ENCODE measurements around the gene DAZAP1. TPM values are rescaled to one million over a fixed set of nuclear protein-coding genes. Genes with fewer than 3 reads are reported as not detected.
"Not testable (repeated sequence)": the region's sequence is repeated elsewhere in the genome, so short reads cannot be mapped to it uniquely, and the experiment has no call there.

Gene DAZAP1
- polyA plus RNA-seq, 4 donors: 77.5 to 89.8 (median 83.4) TPM

DNA sequence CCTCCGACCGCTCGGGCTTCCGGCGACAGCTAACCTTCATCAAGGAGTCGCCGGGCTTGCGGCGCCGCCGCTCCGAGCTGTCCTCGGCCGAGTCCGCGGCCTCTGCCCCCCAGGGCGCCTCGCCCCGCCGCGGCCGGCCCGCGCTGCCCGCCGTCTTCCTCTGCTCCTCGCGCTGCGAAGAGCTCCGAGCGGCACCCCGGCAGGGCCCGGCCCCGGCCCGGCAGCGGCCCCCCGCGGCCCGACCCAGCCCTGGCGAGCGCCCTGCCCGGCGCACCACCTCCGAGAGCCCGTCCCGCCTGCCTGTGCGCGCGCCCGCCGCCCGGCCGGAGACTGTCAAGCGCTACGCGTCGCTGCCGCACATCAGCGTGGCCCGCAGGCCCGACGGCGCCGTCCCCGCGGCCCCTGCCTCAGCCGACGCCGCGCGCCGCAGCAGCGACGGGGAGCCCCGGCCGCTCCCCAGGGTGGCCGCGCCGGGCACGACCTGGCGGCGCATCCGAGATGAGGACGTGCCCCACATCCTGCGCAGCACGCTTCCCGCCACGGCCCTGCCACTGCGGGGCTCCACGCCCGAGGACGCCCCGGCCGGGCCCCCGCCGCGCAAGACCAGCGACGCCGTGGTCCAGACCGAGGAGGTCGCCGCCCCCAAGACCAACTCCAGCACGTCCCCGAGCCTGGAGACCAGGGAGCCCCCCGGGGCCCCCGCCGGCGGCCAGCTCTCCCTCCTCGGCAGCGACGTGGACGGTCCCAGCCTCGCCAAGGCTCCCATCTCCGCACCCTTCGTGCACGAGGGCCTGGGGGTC is 62.1 kb downstream of the DAZAP1 start:
- DNase-seq (ENCODE audit: low read depth in 4 of 4, low spot score in 3 of 4): no peak

DNA sequence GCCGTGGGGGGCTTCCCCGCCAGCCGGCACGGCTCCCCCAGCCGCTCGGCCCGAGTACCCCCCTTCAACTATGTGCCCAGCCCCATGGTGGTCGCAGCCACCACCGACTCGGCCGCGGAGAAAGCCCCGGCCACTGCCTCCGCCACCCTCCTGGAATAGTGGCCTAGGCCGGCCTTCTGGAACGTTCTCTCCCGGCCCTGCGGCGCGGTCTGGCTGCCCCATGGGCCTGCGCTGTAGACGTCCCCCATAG is 62.6 kb downstream of the DAZAP1 start:
- DNase-seq (ENCODE audit: low read depth in 4 of 4, low spot score in 3 of 4): no peak

DNA sequence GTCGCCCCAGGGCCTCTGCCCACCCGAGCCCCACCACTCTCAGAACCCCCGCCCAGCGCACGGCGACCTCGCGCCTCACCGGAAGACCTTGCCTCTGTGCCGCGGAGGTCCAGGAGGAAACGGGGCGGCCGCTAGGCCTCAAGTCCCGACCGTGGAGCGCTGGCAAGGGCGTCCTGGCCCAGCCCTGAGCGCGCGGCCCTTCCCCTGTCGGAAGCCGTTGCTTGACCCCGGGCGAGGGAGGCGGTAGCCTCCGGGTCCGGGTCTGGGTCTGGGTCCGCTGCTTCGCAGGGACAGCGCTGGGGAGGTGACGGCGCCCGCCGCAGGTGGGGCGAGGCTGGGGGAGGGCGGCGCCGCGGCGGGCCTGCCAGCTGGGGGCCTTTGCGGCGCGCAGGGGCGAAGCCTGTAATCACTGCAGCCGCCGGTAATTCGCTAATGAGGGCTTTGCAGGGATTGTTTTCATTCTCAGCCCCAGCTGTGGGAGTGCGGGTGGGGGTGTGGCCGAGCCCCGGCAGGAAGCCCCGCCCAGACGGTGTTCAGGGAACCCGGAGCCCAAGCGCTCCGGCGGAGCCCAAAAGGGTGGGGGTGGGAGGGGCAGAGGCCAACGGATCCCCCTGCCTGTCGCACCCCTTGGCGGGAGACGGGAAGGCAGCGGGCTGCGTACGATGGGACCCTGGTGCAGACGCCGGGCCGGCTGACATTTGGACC is 63.1 kb downstream of the DAZAP1 start:
- DNase-seq (ENCODE audit: low read depth in 4 of 4, low spot score in 3 of 4): no peak

DNA sequence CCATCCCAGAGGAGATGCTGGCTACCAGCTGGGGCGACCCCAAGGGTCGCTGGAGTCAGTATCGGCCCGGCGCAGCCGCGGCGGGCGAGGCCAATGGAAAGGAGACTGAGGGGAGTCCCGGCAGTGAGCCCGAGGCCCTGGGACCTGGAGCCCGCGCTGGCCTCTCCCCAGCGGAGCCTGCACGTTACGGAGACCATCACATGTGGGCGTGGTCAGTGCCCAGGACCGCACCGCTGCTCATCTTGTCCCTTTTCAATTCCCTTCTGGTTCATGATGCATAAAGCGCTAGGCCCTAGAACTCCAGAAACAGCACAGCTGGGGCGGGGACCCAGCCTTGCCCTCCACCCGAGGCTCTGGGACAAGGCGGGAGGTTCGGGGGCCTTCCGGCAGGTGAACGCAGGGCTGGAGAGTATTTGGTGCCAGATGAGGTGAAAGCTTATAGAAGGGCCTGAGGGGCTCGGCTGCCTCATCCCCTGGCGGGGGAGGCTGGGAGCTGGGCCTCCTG is 63.7 kb downstream of the DAZAP1 start:
- DNase-seq (ENCODE audit: low read depth in 4 of 4, low spot score in 3 of 4): no peak

DNA sequence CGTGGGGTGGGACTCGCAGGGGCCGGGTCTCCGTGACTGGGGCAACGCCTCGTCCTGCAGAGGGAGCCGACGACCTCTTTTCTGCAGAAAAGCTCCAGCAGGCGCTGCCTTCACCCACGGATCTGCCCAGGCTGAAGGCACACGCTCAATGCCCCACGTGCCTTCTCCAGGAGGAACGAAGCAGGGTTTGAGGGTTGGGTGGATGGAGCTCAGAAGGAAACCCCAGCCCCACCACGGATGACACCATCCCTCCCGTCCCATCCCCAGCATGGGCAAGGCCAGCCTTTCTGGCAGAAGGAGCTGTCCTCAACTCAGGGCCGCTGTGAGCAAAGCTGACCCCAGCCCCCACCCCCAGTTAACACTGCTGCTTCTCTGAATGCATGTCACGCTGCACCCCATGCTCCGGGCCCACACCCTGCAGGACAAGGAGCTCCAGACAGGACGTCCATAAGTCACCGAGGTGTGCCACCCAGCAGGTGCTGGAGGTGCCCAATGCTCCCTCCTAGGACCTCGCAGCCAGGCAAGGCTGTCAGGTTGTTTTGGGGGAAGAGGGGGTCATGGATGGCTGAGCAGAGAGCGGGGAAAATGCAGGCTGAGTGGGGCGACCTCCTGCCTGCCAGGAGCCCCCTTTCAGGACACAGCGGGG is 64.3 kb downstream of the DAZAP1 start:
- DNase-seq (ENCODE audit: low read depth in 4 of 4, low spot score in 3 of 4): no peak

DNA sequence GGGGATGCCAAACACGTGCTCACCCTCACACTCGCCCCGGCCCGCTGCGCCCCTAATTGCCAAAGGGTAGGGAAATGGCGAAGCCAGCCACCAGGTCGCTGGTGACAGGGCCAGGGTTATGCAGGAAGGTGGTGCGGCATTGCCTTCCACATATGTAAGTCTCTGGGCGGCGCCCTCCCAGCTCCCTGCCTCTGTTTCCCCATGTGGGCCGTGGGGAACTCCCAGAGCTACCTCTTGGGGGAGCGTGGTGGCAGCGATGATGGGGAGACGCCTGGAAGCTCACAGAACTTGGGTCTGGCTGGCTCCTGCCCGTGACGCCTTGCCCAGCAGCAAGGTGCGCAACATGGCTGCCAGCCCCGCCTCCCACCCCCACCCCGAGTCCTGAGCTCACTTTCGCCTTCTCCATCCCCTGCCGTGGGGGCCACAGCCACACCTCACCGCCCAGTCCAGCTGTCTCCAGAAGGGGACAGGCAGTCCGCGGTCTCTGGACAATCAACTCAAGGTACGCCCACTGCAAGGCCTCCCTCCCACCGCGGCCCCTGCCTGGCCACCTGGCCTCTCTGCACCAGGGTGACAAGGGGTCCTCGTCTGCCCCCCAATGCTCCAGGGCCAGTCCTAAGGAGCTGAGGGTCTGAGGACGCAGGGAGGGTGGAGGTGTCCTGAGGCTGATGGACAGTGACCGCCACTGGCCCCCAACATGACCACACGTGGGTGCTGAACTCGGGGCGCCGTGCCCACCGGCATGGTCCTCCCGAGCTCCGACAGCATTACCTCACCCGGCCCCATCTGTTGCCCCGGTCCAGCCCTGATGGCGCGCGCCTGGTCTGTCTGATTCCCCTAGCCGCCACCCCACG is 65.1 kb downstream of the DAZAP1 start:
- DNase-seq (ENCODE audit: low read depth in 4 of 4, low spot score in 3 of 4): no peak

DNA sequence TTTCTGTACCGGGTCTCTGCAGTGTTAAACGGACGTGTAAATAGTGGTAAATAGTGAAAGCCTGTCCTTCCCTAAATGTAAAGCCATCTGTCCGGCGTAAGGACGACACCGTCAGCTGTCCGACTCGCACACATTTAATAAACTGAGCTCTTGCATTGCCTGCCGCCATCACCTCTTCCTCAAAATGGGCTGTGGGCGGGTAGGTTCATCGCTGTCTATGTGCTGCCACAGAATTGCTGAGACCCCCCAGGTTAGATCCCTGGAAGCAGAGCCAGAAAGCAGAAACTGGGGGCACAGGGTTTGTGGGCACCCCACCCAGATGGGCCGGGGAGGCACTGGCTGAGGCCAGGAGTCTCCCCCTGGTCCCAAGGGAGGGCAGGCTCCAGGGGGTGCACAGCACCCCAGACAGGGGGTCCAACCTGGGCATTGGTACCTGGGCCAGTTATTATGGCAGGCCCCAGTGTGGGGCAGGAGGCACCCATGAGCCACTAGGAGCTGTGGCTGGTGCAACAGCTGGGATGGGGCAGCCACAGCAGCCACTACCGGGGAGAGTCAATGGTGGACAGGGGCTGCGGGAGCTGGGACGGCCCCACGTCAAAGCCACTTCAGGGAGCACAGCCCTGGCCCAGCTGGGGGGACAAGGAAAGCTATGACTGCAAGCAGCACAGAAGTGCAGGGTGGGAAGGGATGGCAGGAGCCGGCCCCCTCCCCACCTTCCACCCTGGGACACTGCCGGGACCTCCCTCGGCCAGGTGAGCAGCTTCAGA is 65.9 kb downstream of the DAZAP1 start:
- no peak for DNase-seq (ENCODE audit: low read depth in 4 of 4, low spot score in 3 of 4)

DNA sequence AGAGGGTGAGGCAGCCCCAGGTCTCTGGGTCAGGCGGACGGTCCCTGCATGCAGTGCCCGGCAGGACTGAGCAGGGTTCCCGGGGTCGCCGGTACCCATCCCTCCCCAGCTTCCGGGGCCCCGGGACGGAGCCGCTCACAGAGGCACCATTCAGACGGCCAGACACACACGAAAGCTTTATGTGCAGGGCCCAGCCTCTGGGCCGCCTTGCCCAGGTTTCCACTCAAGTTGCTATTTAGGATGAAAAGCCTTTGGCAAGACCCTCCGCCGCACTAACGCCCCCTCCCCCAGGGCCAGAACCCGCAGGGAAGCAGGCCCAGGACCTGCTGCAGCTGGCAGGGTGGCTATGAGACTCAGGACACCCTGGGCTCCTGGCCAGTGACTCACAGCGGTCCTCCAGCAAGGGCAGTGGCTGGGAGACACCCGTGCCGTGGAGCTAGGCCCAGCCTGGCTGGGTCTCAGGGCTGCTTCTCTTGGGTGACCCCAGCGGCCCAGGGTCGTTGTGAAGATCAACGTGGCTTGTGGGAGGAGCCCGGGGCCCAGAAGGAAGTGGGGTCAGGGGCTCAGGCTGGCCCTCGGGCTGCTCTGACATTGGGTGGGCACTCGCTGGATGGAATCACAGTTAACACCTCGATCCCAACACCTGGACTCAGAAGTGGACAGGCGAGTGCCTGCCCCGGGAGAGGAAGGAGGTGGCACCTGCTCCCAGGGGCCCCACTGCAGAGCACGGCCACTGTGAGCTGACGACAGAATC is 66.8 kb downstream of the DAZAP1 start:
- DNase-seq (ENCODE audit: low read depth in 4 of 4, low spot score in 3 of 4): no peak

DNA sequence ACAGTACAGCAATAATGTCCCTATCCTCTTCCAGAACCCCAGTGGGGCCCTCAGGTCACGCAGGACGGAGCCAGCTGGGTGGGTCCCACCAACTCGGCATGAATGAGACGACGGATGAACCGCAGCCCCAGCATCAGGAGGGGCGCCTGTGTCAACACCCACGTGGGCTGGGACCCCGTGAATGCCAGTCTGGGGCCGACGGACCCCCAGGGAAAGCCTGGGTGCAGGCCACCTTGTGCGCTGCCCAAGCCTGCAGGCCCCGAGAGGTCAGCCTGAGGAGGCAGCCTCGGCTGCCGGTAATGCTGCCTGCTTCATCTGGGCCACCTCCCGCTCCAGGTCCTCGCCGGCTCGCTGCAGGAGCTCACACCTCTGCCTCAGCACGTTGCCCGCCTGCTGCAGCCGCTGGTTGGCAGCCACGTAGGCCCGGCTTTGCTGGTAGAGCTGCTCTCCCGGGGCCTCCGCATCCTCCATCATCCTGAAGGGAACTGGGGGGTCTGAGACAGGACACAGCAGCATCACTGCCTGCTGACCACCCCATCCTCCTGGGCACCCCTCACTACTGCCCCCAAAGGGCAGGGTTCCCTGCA is 67.5 kb downstream of the DAZAP1 start:
- no peak for DNase-seq (ENCODE audit: low read depth in 4 of 4, low spot score in 3 of 4)

DNA sequence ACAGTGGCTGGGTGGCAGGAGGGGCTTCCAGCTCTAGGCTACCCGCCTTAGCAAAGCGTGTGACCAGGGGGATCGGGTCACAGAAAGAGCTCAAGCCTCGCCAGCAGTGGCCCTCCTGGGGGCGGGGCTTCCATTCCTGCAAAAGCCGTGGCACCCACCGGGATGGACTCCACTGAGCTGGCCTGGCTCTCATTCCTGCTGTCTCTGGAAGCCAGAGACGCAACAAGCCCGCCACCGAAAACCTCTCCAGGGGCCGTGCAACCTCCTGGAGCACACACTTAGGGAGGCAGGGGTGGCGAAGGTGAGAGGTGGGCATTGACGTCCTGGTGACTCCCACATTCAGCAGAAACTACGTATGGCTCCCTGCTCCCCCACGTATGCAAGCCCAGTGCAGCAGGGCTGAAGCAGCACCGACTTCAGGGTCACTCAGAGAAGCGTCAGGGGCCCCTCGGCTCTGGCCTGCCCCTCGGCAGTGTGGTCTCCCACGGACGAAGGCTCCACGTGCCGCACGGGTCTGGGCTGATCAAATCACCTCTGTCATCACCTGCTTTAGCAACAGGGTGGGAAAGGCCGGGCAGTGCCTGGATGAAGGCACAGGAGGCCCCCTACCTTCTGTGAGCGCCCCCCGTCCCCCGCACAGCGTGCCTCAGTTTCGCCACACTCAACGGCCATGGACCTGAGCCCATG is 68.5 kb downstream of the DAZAP1 start:
- DNase-seq (ENCODE audit: low read depth in 4 of 4, low spot score in 3 of 4): no peak

DNA sequence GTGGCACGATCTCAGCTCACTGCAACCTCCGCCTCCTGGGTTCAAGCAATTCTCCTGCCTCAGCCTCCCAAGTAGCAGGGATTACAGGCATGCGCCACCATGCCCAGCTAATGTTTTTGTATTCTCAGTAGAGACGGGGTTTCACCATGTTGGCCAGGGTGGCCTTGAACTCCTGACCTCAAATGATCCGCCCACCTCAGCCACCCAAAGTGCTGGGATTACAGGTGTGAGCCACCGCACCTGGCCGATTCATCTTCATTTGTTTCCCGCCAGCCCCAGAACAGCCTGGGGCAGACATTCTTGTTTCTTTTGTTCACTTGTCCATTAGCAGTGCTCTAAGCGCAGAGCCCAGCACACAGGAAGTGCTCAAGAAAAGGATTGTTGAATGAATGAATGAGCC is 69.7 kb downstream of the DAZAP1 start:
- not testable (repeated sequence) for DNase-seq (ENCODE audit: low read depth in 4 of 4, low spot score in 3 of 4)

DNA sequence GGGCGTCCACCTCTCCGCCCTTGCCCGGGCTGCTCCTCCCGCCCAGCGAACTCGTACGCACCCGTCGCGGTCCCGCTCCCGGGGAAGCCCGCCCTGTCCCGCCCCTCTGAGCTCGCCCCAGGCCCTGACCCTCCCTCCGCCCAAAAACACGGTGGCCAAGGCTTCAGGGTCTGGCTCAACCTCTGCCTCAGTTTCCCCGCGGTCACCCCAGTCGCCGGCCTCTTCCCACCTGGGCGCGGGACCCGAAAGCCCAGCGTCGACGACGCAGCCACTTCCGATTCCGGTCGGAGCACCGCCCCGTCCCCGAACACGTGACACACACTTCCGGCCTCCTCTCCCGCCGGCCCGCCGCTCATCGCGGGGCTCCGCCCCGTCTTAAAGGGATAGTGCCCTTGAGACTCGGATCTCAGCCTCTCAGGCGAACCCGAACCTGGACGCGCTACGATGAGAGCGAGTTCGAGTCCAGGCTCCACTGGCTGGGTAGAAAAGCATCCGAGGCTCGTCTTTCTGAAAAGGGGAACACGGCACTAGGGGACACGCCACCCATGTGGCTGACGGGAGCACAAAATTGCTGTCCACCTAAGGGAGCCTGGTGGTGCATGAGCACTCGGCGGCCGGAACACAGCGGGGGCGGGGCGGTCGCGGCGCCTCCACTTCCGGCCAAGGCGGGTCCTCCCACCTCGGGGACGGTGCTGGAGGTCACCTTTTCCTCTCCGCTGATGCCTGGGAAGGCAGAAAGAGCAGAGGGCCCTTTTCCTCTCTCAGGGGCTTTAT is 71.7 kb downstream of the DAZAP1 start, which contains the start of gene C19orf25:
Gene C19orf25, minus strand, starts transcription at position 282 of the 774 bp plus-strand sequence. CDS start 312 bp downstream, outside the sequence.
- peak; percentile 84 to 87 (median 86) for DNase-seq (ENCODE audit: low read depth in 4 of 4, low spot score in 3 of 4)

DNA sequence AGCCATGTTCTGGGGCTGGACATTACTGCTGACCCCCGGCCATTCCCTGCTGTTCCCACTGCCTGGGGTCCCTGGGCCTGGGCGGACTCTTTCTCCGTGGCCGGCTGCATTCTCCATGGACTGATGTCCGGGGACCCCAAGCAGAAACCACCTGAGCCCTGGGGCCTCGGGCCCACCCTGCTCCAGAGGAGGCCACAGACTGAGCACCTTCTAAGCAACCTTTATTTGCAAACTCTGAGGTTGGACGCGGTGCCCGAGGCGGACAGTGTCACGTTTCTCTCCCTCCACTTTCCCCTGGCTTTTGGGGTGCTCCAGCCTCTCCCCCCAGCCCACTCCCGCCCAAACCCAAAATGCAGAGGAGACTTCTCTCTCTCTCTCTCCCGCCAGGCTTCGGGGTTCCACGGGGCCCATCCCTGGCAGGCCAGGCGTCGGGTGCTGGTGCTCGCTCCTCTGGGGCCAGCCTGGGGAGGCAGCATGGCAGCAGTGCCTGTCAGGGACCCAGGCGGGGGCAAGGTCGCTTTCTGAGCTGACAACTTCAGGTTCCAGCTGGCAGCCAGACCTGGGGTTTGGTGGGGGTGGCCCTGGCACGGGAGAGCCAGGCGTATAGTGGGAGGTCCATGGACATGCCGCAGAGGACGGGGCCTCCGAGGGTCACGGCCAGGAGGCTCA is 74.0 kb downstream of the DAZAP1 start:
- no peak for DNase-seq (ENCODE audit: low read depth in 4 of 4, low spot score in 3 of 4)

DNA sequence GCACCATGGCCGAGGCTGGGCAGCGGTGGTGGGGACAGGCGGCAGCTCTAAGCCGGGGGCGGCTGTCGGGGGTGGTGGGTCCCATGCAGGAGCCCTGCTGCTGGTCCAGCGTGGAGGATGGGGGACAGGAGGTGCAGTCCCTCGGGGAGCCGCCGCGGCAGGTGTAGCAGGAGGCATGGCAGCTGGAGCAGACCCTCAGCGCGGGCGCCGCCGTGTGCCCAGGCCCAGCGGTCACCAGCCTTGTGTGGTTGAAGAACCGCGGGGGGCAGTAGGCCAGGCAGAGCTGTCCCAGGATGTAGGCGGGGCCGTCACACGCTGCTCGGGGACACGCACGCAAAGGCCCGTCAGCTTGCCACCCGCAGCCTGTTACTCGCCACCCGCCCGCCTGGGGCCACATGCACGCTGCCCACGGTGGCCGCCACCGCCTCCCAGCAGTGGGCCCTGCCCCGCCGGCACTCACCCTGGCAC is 74.5 kb downstream of the DAZAP1 start:
- no peak for DNase-seq (ENCODE audit: low read depth in 4 of 4, low spot score in 3 of 4)

DNA sequence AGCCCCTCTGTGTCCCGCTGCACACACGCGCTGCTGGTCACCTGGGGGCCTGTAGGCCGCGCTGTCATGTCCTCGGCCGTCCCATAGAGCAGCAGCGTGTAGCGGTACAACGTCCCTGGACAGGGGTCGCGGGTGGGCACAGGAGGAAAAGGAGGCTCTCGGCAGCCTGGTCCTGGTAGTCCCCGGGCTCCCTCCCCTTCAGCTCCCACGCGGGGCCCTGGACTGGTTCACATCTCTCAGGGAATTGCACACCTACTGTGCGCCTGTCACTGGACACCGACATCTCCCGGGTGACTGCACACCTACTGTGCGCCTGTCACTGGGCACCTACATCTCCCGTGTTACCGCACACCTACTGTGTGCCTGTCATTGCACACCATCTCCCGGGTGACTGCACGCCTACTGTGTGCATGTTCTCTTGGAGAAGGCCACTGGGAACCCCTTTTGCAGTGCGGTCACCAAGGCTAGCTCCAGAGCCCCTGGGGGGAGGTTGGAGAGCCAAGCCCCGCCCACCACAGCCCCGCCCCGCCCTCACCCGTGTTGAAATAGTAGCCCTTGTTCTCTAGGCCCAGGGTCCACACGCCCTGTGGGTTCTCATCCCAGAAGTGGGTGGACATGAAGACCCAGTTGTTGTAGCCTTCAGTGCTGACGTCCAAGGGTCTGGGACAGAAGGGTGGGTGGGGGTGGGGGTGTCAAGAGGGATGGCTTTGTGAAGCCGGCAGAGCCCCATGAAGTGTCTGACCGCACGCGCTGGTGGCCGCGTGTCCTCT is 75.2 kb downstream of the DAZAP1 start:
- no peak for DNase-seq (ENCODE audit: low read depth in 4 of 4, low spot score in 3 of 4)

Measured in right renal pelvis (tissue), 4 donors.